SKM-1 treated with dmso at 0.1 percent for 144 hours (cell line): ENCODE data around the gene ZNF280B.
"Not testable (repeated sequence)": the region's sequence is repeated elsewhere in the genome, so short reads cannot be mapped to it uniquely, and the experiment has no call there.

Experiments
- DNase-seq: peaks from one replicate; lab custom pipeline; 2025; ENCODE audit not compliant: unreplicated experiment; lab: John Stamatoyannopoulos, UW

Gene ZNF280B

GRCh38 chr22:22509912-22510311 lies 1.4 kb upstream of the ZNF280B start:
- not testable (repeated sequence) for DNase-seq

DNA sequence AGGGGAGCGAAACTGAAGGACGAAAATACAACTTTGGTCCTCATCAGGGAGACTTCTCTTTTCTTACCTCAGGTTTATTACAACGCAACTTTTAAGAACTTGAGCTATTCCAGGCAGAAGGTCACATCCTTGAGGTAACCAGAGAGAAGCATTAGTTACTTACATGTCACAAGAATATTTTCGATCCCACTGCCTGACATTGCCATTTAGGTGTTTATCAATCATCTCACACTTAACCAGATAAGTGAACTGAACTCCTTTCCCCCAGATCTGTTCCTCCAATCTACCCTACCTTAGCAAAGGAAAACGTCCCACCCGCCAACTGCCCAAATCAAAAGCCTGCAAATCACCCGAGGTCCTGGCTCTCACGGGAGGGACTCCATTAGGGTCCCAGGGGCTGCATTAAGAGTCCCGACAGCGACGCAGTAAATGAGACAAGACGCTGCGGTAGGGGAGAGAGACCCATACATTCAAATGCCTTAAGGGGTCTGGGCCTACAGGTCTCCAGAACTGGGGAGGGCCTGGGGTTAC lies 734 bp downstream of the ZNF280B start:
- DNase-seq: no peak

DNA sequence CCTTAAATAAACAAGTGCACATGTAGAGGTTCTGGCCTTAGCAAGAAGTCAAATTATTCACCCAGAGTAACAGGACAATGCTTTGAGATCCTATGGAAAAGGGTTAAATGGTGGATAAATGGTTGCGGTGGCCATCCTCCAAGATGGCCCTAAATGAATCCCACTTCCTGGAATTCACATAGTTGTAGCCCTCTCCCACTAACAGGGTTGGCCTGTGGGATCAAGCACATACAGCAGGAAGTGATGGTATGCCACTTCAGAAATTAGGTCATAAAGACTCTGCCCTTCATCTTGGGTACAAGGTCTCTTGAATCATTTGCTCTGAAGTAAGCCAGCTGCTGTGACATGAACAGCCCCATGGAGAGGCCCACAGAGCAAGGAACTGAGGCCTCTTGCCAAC lies 1.8 kb downstream of the ZNF280B start:
- DNase-seq: no peak

GRCh38 chr22:22498267-22498666 lies 10.3 kb downstream of the ZNF280B start:
- DNase-seq: no peak

GRCh38 chr22:22491589-22491988 lies 17.0 kb downstream of the ZNF280B start:
- not testable (repeated sequence) for DNase-seq

GRCh38 chr22:22488736-22489135 lies 19.8 kb downstream of the ZNF280B start:
- DNase-seq: no peak

DNA sequence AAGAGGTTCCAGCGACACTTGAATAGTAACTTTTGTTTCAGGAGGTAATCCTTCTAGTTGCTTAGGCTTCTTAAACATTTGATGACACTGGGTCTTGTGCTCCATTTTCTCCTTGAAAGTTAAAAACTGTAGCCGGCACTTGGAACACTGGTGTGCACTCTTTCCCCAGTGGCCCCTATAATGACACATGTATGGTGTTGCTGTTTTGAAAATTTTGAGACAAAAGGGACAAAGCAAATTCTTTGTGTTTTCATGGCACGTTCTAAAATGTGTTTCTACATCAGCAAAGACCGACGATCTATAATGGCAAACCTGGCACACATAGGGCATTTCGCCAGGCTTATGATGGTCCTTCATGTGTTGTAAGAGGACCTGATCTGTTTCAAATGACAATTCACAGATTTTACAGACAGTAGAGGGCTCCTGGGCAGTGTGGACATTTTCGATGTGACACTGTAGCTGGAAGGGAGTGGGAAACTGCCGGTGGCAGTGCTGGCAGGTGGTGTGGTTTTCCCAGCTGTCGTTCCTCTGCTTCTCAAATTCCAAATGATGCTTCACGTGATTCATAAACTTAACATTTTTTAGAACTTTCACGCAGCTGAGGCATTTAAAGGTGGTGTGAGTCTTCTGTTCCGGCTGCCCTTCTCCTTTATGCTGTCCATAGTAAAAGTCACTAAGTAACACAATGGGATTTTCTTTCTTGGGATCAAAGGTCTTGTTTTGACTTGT lies 20.5 kb downstream of the ZNF280B start:
- no peak for DNase-seq

DNA sequence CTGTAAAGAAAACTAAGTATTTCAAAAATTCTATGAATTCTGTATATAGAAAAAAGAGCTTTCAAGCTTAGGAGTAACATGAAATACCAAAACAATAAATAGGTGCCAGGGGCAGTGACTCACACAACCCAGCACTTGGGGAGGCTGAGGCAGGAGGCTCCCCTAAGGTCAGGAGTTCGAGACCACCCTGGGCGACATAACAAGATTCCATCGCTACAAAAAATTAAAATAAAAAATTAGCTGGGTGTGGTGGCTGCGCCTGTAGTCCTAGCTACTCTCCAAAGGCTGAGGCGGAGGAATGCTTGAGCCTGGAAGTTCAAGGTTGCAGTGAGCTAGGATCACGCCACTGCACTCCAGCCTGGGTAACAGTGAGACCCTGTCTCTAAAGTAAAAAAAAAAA lies 21.5 kb downstream of the ZNF280B start:
- no peak for DNase-seq

DNA sequence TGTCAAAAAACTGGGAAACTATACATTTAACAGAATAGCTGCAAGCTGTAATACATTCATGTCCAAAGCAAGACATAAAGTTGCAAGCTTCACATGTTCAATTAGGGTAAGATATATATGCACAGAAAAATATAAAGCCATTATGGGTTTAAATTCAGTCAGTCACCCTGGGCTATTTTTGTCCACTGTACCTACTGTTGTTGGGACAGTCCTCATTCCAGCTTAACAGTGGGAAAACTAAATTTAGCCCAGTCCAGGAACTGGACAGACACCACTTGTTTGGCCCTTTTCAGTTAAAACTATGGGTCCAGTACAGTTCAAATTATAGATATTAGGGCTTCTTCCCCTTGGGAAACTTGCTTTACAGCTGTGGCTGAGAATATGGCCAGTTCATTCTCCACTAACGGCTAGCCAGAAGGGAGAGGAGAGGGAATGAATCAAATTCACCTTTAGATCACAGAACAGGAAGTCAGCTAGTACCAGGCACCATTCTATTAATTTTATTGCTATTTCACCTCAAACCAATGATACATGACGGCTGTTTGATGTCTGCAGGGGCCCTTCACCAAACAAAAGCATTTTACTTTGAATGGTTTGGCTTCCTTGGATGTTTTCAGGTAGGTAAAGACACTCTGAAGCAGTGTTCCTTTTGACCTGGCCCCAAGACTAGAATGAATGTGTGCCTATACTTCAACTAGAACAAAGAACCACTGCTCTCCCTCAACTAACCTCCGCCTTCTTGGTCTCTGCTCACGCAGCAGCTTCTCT lies 22.2 kb downstream of the ZNF280B start:
- no peak for DNase-seq

DNA sequence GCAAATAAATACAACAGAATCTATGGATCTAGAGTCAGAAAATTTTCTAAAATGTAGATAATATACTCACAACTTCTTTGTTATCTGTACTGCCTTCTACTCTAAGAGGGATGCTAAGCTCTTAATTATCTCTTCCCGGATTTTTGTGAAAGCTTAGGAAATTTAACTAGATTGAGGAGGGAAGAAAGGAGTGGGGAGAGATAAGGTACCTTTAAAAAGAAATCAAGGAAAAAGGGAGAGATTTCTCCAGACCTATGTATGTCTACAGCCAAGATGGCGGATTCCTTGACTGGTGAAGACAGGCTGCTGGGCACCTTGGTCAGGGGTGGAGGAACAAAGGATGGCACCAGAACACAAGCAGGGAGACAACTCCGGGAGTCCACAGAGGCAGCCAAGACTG lies 23.0 kb downstream of the ZNF280B start:
- no peak for DNase-seq

GRCh38 chr22:22484023-22484422 lies 24.5 kb downstream of the ZNF280B start:
- DNase-seq: no peak

- no peak for DNase-seq
Measured at GRCh38 chr22:22480940-22481339, 27.6 kb downstream of the ZNF280B start.

- no peak for DNase-seq
Measured at GRCh38 chr22:22479999-22480532, 28.5 kb downstream of the ZNF280B start.

- DNase-seq: no peak
Measured at GRCh38 chr22:22479116-22479515, 29.4 kb downstream of the ZNF280B start.

GRCh38 chr22:22478470-22478869 lies 30.1 kb downstream of the ZNF280B start:
- DNase-seq: no peak

DNA sequence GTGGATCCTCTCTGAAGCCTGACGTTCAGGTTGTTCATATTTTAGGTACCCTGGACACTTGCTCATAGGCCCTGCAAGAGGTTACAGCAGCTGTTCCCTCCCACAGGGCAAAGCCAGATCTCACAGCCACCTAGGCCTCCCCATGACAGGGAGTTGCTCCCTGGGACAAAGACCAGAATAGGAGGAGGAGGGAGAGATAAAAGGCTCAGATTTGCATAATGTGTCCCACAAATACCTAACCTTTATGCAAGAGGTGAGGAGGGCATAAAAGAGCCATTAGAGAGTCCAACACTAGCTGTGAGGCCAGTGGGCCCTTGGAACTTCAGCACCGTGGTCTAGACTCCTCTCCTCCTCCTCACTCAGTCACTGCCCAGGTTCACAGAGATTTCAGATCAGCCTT lies 33.8 kb downstream of the ZNF280B start:
- DNase-seq: no peak

DNA sequence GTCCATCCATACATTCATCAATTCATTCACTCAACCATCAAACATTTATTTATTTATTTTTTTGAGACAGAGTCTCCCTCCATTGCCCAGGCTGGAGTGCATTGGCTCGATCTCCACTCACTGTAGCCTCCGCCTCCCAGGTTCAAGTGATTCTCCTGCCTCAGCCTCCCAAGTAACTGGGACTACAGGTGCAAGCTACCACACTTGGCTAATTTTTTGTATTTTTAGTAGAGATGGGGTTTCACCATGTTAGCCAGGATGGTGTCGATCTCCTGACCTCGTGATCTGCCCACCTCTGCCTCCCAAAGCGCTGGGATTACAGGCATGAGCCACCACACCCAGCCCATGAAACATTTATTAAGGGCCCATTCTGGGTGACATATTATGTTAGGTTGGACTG lies 37.4 kb downstream of the ZNF280B start:
- DNase-seq: not testable (repeated sequence)

DNA sequence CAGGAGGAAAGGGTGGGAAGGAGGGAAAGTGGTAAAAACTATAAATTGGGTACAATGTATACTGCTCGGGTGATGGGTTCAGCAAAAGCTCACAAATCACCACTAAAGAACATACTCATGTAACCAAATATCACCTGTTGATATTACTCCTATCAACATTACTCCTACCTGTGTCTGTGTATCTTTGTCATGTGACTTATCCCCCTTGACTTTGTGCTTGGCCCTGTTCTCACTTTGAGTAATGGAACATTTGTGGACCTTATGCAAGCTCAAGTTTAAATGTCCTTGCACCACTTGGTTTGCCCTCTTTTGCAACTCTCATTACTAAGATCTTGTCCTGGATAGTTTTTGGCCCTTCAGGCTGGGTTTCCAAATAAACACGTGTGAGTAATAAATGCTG lies 39.0 kb downstream of the ZNF280B start:
- no peak for DNase-seq

DNA sequence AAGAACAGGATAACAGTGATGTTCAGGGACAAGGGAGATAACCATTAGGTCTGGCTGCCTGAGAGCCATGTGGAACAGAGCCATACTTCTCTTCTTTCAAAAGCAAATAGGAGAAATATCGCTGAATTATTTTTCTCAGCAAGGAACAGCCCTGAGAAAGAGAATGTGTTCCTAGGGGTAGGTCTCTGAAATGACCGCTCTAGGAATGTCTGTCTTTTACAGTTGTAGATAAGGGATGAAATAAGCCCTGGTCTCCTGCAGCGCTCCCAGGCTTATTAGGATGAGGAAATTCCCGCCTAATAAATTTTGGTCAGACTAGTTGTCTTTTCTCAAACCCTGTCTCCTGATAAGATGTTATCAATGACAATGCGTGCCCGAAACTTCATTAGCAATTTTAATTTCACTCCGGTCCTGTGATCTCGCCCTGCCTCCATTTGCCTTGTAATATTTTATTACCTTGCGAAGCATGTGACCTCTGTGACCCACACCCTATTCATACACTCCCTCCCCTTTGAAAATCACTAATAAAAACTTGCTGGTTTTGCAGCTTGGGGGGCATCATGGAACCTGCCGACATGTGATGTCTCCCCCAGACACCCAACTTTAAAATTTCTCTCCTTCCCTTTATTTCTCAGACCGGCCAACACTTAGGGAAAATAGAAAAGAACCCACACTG lies 39.6 kb downstream of the ZNF280B start:
- not testable (repeated sequence) for DNase-seq

- no peak for DNase-seq
Measured at GRCh38 chr22:22467112-22467511, 41.4 kb downstream of the ZNF280B start.

DNA sequence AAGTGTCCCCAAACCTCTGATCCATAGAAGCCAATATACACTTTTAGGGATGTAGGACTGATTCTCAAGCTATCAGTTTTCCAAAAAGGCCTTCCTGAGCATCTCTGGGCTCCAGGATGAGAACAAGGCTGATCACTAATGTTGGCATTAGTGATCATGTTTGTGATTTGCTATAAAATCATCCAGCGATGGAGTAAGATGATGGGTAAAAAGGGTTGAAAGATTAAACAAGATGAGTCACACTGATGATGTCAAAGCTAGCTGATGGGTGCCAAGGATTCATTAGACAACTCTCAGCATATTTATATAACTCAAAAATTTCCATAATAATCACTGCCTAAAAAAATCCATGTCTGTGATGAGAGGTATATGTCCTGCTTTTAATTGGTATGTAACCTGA lies 42.8 kb downstream of the ZNF280B start:
- no peak for DNase-seq
